H9 (cell line): ENCODE data around the gene THBS4. TPM values are rescaled to one million over a fixed set of nuclear protein-coding genes. Genes with fewer than 3 reads are reported as not detected.

Source experiments
- DNase-seq: peaks from one replicate; pipeline ENCODE4 v3.0.0-alpha.2; 2017
- H2AFZ ChIP-seq: one replicate; pipeline ENCODE4 v1.6.1; 2013; ENCODE audit warnings: mild to moderate bottlenecking, low read length, control low read depth, moderate library complexity
- H2AK5ac ChIP-seq: 2 replicates; pipeline ENCODE4 v1.6.1; 2013; ENCODE audit warnings: low read length, control low read depth, mixed read lengths; ENCODE audit not compliant: insufficient read length
- H2BK120ac ChIP-seq: one replicate; pipeline ENCODE4 v1.6.1; 2013; ENCODE audit warnings: low read depth, mild to moderate bottlenecking, low read length, control low read depth, inconsistent platforms; ENCODE audit not compliant: poor library complexity, severe bottlenecking
- H2BK12ac ChIP-seq: 2 replicates; pipeline ENCODE4 v1.6.1; 2013; ENCODE audit warnings: low read length, control low read depth, mixed read lengths, low read depth; ENCODE audit not compliant: insufficient read length
- H2BK15ac ChIP-seq: 2 replicates; pipeline ENCODE4 v1.6.1; 2013; ENCODE audit warnings: low read depth, low read length, control low read depth
- H2BK20ac ChIP-seq: one replicate; pipeline ENCODE4 v1.6.1; 2013; ENCODE audit warnings: low read depth, mild to moderate bottlenecking, low read length, control low read depth, inconsistent platforms; ENCODE audit not compliant: poor library complexity, severe bottlenecking
- H2BK5ac ChIP-seq: 2 replicates; pipeline ENCODE4 v1.6.1; 2013; ENCODE audit warnings: low read length, control low read depth, mixed read lengths; ENCODE audit not compliant: insufficient read length
- H3K14ac ChIP-seq: 2 replicates; pipeline ENCODE4 v1.6.1; 2013; ENCODE audit warnings: low read length, control low read depth; ENCODE audit not compliant: insufficient read depth
- H3K18ac ChIP-seq: 2 replicates; pipeline ENCODE4 v1.6.1; 2013; ENCODE audit warnings: low read depth, mild to moderate bottlenecking, mixed read lengths, low read length, control low read depth; ENCODE audit not compliant: insufficient read length
- H3K23ac ChIP-seq: 2 replicates; pipeline ENCODE4 v1.6.1; 2013; ENCODE audit warnings: low read length, control low read depth, mixed read lengths, low read depth; ENCODE audit not compliant: insufficient read length
- H3K23me2 ChIP-seq: 2 replicates; pipeline ENCODE4 v1.6.1; 2013; ENCODE audit warnings: low read depth, mild to moderate bottlenecking, mixed read lengths, low read length, control low read depth; ENCODE audit not compliant: insufficient read length, poor library complexity, severe bottlenecking
- H3K27ac ChIP-seq: 2 replicates; pipeline ENCODE4 v1.5.1; 2013; ENCODE audit warnings: low read length, control low read depth, mixed read lengths, low read depth; ENCODE audit not compliant: insufficient read length
- H3K27me3 ChIP-seq: 2 replicates; pipeline ENCODE4 v1.6.1; 2013; ENCODE audit warnings: low read length, control low read depth, inconsistent platforms; ENCODE audit not compliant: insufficient read depth
- H3K4ac ChIP-seq: 2 replicates; pipeline ENCODE4 v1.6.1; 2013; ENCODE audit warnings: low read depth, mild to moderate bottlenecking, control low read depth, inconsistent platforms, low read length, moderate library complexity
- H3K4me1 ChIP-seq: 2 replicates; pipeline ENCODE4 v1.6.1; 2013; ENCODE audit warnings: low read length, control low read depth, inconsistent platforms; ENCODE audit not compliant: insufficient read depth
- H3K4me2 ChIP-seq: 2 replicates; pipeline ENCODE4 v1.6.1; 2013; ENCODE audit warnings: low read length, control low read depth, mixed read lengths; ENCODE audit not compliant: insufficient read length, insufficient read depth
- H3K56ac ChIP-seq: 2 replicates; pipeline ENCODE4 v1.6.1; 2013; ENCODE audit warnings: low read depth, mild to moderate bottlenecking, mixed read lengths, low read length, control low read depth; ENCODE audit not compliant: insufficient read length
- H3K79me1 ChIP-seq: 2 replicates; pipeline ENCODE4 v1.6.1; 2013; ENCODE audit warnings: low read depth, mild to moderate bottlenecking, moderate library complexity, low read length, control low read depth, inconsistent platforms; ENCODE audit not compliant: insufficient read depth, poor library complexity, severe bottlenecking
- H3K79me2 ChIP-seq: 2 replicates; pipeline ENCODE4 v1.6.1; 2013; ENCODE audit warnings: low read length, control low read depth, inconsistent platforms; ENCODE audit not compliant: insufficient read depth
- H3K9ac ChIP-seq: 2 replicates; pipeline ENCODE4 v1.6.1; 2013; ENCODE audit warnings: low read length, control low read depth, mixed read lengths; ENCODE audit not compliant: insufficient read length; ENCODE audit errors: extremely low read depth
- H3K9me3 ChIP-seq: one replicate; pipeline ENCODE4 v1.6.1; 2013; ENCODE audit warnings: low read depth, low read length, inconsistent platforms; ENCODE audit not compliant: control insufficient read depth
- H3T11ph ChIP-seq: one replicate; pipeline ENCODE4 v1.6.1; 2013; ENCODE audit warnings: mild to moderate bottlenecking, low read length, control low read depth, inconsistent platforms
- H4K20me1 ChIP-seq: one replicate; pipeline ENCODE4 v1.6.1; 2013; ENCODE audit not compliant: control insufficient read depth, insufficient read length, insufficient read depth
- H4K5ac ChIP-seq: 2 replicates; pipeline ENCODE4 v1.6.1; 2013; ENCODE audit warnings: low read depth, mild to moderate bottlenecking, mixed read lengths, low read length, control low read depth; ENCODE audit not compliant: insufficient read length
- H4K8ac ChIP-seq: replicated peaks from 2 replicates; pipeline ENCODE4 v1.6.1; 2013; ENCODE audit warnings: low read length, control low read depth, mixed read lengths, low read depth; ENCODE audit not compliant: insufficient read length
- H4K91ac ChIP-seq: 2 replicates; pipeline ENCODE4 v1.6.1; 2013; ENCODE audit warnings: low read depth, mild to moderate bottlenecking, moderate library complexity, mixed read lengths, low read length, control low read depth; ENCODE audit not compliant: insufficient read length
- H3K27ac Mint-ChIP-seq, 3 experiments: 2 replicates in 2 of 3; 3 replicates in 1 of 3; pipeline ENCODE4 v1.8.0; 2020 to 2021; ENCODE audit warnings: mixed read lengths in 3 of 3, mild to moderate bottlenecking in 1 of 3, moderate library complexity in 1 of 3
- H3K27me3 Mint-ChIP-seq: 2 replicates; pipeline ENCODE4 v1.8.0; 2021; ENCODE audit warnings: low read depth, mild to moderate bottlenecking, moderate library complexity, mixed read lengths
- H3K36me3 Mint-ChIP-seq, 3 experiments: 2 replicates in 2 of 3; 3 replicates in 1 of 3; pipeline ENCODE4 v1.8.0; 2020 to 2021; ENCODE audit warnings: low read depth in 3 of 3, mixed read lengths in 3 of 3; ENCODE audit not compliant: insufficient read depth in 1 of 3
- H3K4me1 Mint-ChIP-seq, 2 experiments: 2 replicates each; pipeline ENCODE4 v1.8.0; 2020; ENCODE audit warnings: mixed read lengths in 2 of 2
- H3K4me3 Mint-ChIP-seq, 2 experiments: 2 replicates in 1 of 2; 3 replicates in 1 of 2; pipeline ENCODE4 v1.8.0; 2020 to 2021; ENCODE audit warnings: mild to moderate bottlenecking in 2 of 2, mixed read lengths in 2 of 2, moderate library complexity in 1 of 2
- H3K9me3 Mint-ChIP-seq, 2 experiments: 2 replicates in 1 of 2; 3 replicates in 1 of 2; pipeline ENCODE4 v1.8.0; 2020; ENCODE audit warnings: mild to moderate bottlenecking in 2 of 2, mixed read lengths in 2 of 2, moderate library complexity in 1 of 2
- whole genome bisulfite sequencing: extraction: QIAGEN DNeasy Blood & Tissue Kit; methylation state at CpG from one replicate; pipeline ENCODE4 v1.1.7; 2013; ENCODE audit warnings: missing lambda C conversion rate, low lambda C conversion rate, mixed read lengths; ENCODE audit not compliant: insufficient read length; ENCODE audit errors: extremely low coverage; 5-methylcytosine and 5-hydroxymethylcytosine counted together
- total RNA-seq: library from RNA; stranded (reverse); gene quantifications from 2 replicates; pipeline ENCODE4 v1.2.1, GENCODE V29; 2021
- TF ChIP-seq, protein P1 (sequence below): fragments of 200-600 bp; sonication (generic); conservative IDR thresholded peaks from 3 replicates; pipeline ENCODE4 v1.8.0; 2021; ENCODE audit warnings: antibody characterized with exemption, mild to moderate bottlenecking

The THBS4 gene
- total RNA-seq, 1 experiment from 2014 or later, result 19.0 TPM

- peak overlapping the region in 1 of 3 experiments; percentile 41; a peak in 1 of 7 replicates for H3K27ac Mint-ChIP-seq
- Histone ChIP-seq H4K91ac (no peak overlapping the region), H3K4me2 (no peak overlapping the region), H3K4ac (no peak overlapping the region), H3K14ac (no peak overlapping the region), H2AK5ac (no peak overlapping the region), H4K5ac (no peak overlapping the region), H3K23ac (no peak overlapping the region), H2BK12ac (no peak overlapping the region), H2BK120ac (no peak overlapping the region), H2BK20ac (no peak overlapping the region), H3K4me1 (peaks cover 2% of the 10 kb centered on the region; the same call in 1 of the 2 replicates), H3K79me2 (no peaks in the 10 kb centered on the region), H3K27ac (no peak overlapping the region), H3T11ph (no peak overlapping the region), H2BK5ac (no peak overlapping the region), H3K27me3 (no peaks in the 10 kb centered on the region), H3K56ac (no peak overlapping the region), H3K23me2 (no peaks in the 10 kb centered on the region), H4K20me1 (no peaks in the 10 kb centered on the region), H4K8ac (no peak overlapping the region), H2BK15ac (no peak overlapping the region), H2AFZ (no peak overlapping the region), H3K9me3 (no peaks in the 10 kb centered on the region), H3K79me1 (no peaks in the 10 kb centered on the region), H3K18ac (no peak overlapping the region), H3K9ac (no peak overlapping the region)
- no peak overlapping the region for H3K4me3 Mint-ChIP-seq
- peaks cover 4 to 5% of the 10 kb centered on the region in 2 experiments; a peak in 4 of 5 replicates for H3K9me3 Mint-ChIP-seq
- WGBS, result no CpG with 5 or more reads among the region's 5 CpGs
- no peaks in the 10 kb centered on the region; the same call in 1 of the 2 replicates for H3K27me3 Mint-ChIP-seq
- TF ChIP-seq, protein P1, sequence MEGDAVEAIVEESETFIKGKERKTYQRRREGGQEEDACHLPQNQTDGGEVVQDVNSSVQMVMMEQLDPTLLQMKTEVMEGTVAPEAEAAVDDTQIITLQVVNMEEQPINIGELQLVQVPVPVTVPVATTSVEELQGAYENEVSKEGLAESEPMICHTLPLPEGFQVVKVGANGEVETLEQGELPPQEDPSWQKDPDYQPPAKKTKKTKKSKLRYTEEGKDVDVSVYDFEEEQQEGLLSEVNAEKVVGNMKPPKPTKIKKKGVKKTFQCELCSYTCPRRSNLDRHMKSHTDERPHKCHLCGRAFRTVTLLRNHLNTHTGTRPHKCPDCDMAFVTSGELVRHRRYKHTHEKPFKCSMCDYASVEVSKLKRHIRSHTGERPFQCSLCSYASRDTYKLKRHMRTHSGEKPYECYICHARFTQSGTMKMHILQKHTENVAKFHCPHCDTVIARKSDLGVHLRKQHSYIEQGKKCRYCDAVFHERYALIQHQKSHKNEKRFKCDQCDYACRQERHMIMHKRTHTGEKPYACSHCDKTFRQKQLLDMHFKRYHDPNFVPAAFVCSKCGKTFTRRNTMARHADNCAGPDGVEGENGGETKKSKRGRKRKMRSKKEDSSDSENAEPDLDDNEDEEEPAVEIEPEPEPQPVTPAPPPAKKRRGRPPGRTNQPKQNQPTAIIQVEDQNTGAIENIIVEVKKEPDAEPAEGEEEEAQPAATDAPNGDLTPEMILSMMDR, result no peak
- peaks cover 21 to 31% of the 10 kb centered on the region in 2 experiments for H3K4me1 Mint-ChIP-seq
- DNase-seq, result no peak
- peaks cover 4 to 11% (median 8%) of the 10 kb centered on the region in 3 experiments; a peak in 6 of 7 replicates for H3K36me3 Mint-ChIP-seq
Measured at GRCh38 chr5:80129146-80129545, 94.0 kb downstream of the THBS4 start.

Other genes starting within 250 kb of the THBS4 start
- gene MTX3, start 44.1 kb upstream of the THBS4 start, total RNA-seq, result 22.3 and 24.1 TPM in 2 replicates
- gene SERINC5, start 220.7 kb downstream of the THBS4 start, total RNA-seq, result 52.3 and 54.7 TPM in 2 replicates